Activated CD8-positive, alpha-beta T cell treated with anti-CD3 and anti-CD28 coated beads for 36 hours (primary cell): ENCODE data around the gene SEMA6B. TPM values are rescaled to one million over a fixed set of nuclear protein-coding genes. Genes with fewer than 3 reads are reported as not detected.
"Not testable (repeated sequence)": the region's sequence is repeated elsewhere in the genome, so short reads cannot be mapped to it uniquely, and the experiment has no call there.

Experiments used
- ATAC-seq: fragments of 200-7000 bp; cut with Tn5 transposase; one replicate; pipeline ENCODE4 v1.10.0; 2021; ENCODE audit warnings: mild to moderate bottlenecking, moderate library complexity
- CTCF ChIA-PET: fragments of 350-600 bp; sonication (Branson Sonifier 250); formaldehyde crosslinking; loops from one replicate; lab custom pipeline; 2021; ENCODE audit warnings: antibody characterized with exemption; lab: Charles Lee
- POLR2A ChIA-PET: fragments of 350-600 bp; sonication (Branson Sonifier 250); formaldehyde crosslinking; loops from one replicate; lab custom pipeline; 2021; ENCODE audit warnings: antibody characterized with exemption; lab: Charles Lee
- DNase-seq: peaks from one replicate; pipeline ENCODE4 v3.0.0-alpha.2; 2020
- H3K27ac Mint-ChIP-seq: one replicate; pipeline ENCODE4 v1.8.0; 2021; ENCODE audit warnings: mild to moderate bottlenecking, mixed read lengths
- H3K27me3 Mint-ChIP-seq: one replicate; pipeline ENCODE4 v1.8.0; 2021; ENCODE audit warnings: mixed read lengths
- H3K36me3 Mint-ChIP-seq: one replicate; pipeline ENCODE4 v1.8.0; 2021; ENCODE audit warnings: low read depth, mixed read lengths
- H3K4me1 Mint-ChIP-seq: one replicate; pipeline ENCODE4 v1.8.0; 2021; ENCODE audit warnings: low read depth, mixed read lengths
- H3K4me3 Mint-ChIP-seq: one replicate; pipeline ENCODE4 v1.8.0; 2021; ENCODE audit warnings: mild to moderate bottlenecking, moderate library complexity, mixed read lengths
- H3K9me3 Mint-ChIP-seq: one replicate; pipeline ENCODE4 v1.8.0; 2021; ENCODE audit warnings: mixed read lengths
- CTCF ChIP-seq: fragments of 200-600 bp; IDR thresholded peaks from one replicate; pipeline ENCODE4 v1.8.0; 2022; ENCODE audit warnings: antibody characterized with exemption, mild to moderate bottlenecking
- intact Hi-C: fragments of 100-400 bp; cut with micrococcal nuclease; formaldehyde crosslinking; loops from one replicate; pipeline ENCODE4 v1.10.0; 2022
- total RNA-seq, 2 experiments: library from RNA; stranded (reverse); gene quantifications; one replicate each; pipeline ENCODE4 v1.2.3, GENCODE V29; 2021

Gene SEMA6B
- total RNA-seq, 2 experiments from 2014 or later, result not detected

- CTCF ChIA-PET, result interaction anchor here (0.8 to 6.4 kb wide), 16 partner anchors 8 to 225 kb away, joined by 3 to 80 read pairs (median 4); partner anchors contain the start of gene FEM1A
Observed at GRCh38 chr19:4566402-4567051, 7.0 kb upstream of the SEMA6B start.

GRCh38 chr19:4563562-4563961 is 4.1 kb upstream of the SEMA6B start:
- H3K36me3 Mint-ChIP-seq, H3K27me3 Mint-ChIP-seq, H3K27ac Mint-ChIP-seq, intact Hi-C loops, CTCF ChIA-PET, H3K4me3 Mint-ChIP-seq, DNase-seq, H3K4me1 Mint-ChIP-seq, ATAC-seq, POLR2A ChIA-PET, H3K9me3 Mint-ChIP-seq: not testable (repeated sequence)

More at GRCh38 chr19:4566402-4567051, 7.0 kb upstream of the SEMA6B start:
- no peaks in the 10 kb centered on the region for H3K4me1 Mint-ChIP-seq
- intact Hi-C loops, result no loop called here
- no peak for TF ChIP-seq CTCF
- no peak overlapping the region for H3K4me3 Mint-ChIP-seq
- H3K27me3 Mint-ChIP-seq, result no peaks in the 10 kb centered on the region
- H3K9me3 Mint-ChIP-seq, result no peaks in the 10 kb centered on the region
- DNase-seq (no peak), ATAC-seq (no peak)
- H3K36me3 Mint-ChIP-seq, result no peaks in the 10 kb centered on the region
- POLR2A ChIA-PET, result interaction anchor here (0.6 kb wide), 1 partner anchor 31 kb away, joined by 3 read pairs; the partner anchor contains the start of gene PLIN5
- H3K27ac Mint-ChIP-seq, result no peak overlapping the region

- ATAC-seq, H3K4me3 Mint-ChIP-seq, intact Hi-C loops, H3K4me1 Mint-ChIP-seq, H3K9me3 Mint-ChIP-seq, DNase-seq, CTCF ChIA-PET, H3K27ac Mint-ChIP-seq, H3K36me3 Mint-ChIP-seq, H3K27me3 Mint-ChIP-seq: not testable (repeated sequence)
- POLR2A ChIA-PET, result interaction anchor here (0.6 kb wide), 1 partner anchor 461 kb away, joined by 3 read pairs; no protein-coding TSS in a partner anchor
Observed at GRCh38 chr19:4562085-4562484, 2.6 kb upstream of the SEMA6B start.

- Mint-ChIP-seq H3K9me3 (no peaks in the 10 kb centered on the region), H3K36me3 (no peaks in the 10 kb centered on the region), H3K27ac (no peak overlapping the region), H3K4me1 (no peaks in the 10 kb centered on the region), H3K27me3 (peaks cover 2% of the 10 kb centered on the region), H3K4me3 (no peak overlapping the region)
- intact Hi-C loops, result no loop called here
- ATAC-seq (peak; percentile 60), DNase-seq (peak; percentile 49)
- ChIA-PET POLR2A (no interaction called here), CTCF (interaction anchor here (0.6 to 2.0 kb wide), 13 partner anchors 9 to 217 kb away, joined by 3 to 8 read pairs (median 4); partner anchors contain the start of gene PLIN5)
- peak; percentile 100 for TF ChIP-seq CTCF
Observed at GRCh38 chr19:4557971-4558941, 1.2 kb downstream of the SEMA6B start.

- no peak overlapping the region for H3K4me3 Mint-ChIP-seq
- ATAC-seq (peak; percentile 45), DNase-seq (peak; percentile 56)
- CTCF ChIA-PET, result interaction anchor here (0.7 to 3.4 kb wide), 4 partner anchors 10 to 81 kb away, joined by 3 to 16 read pairs (median 4); no protein-coding TSS in a partner anchor
- POLR2A ChIA-PET, result interaction anchor here (1.1 kb wide), 1 partner anchor 79 kb away, joined by 3 read pairs; no protein-coding TSS in a partner anchor
- H3K27ac Mint-ChIP-seq, result no peak overlapping the region
- intact Hi-C loops, result no loop called here
- peaks cover 2% of the 10 kb centered on the region for H3K27me3 Mint-ChIP-seq
- H3K36me3 Mint-ChIP-seq, result no peaks in the 10 kb centered on the region
- no peak for TF ChIP-seq CTCF
- H3K9me3 Mint-ChIP-seq, result no peaks in the 10 kb centered on the region
- no peaks in the 10 kb centered on the region for H3K4me1 Mint-ChIP-seq
Observed at GRCh38 chr19:4557144-4557970, 2.1 kb downstream of the SEMA6B start.
